ENCODE data around the gene TENT4A.

TENT4A gene

GRCh38 chr5:6804766-6805501 is 91.7 kb downstream of the TENT4A start:
- no peak for DNase-seq (ENCODE audit: low spot score)

DNA sequence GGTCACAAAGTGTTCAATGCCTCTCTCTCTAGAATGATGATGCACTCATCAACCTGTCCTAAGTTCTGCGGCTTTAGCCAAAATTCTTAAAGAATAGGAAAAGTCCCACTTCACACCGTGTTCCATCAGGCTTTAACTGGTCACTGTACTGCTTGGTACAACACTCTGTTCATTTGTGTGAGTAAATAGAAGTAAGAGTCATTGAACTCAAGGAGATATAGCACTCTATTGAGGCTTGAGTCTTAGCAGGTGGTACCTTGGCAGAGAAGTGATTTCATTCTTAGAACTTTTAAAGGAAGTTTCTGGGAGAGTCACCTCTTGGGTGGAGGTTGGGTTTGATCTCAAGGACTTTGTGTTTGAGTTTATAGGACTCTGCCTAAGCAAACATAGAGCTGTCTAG is 92.6 kb downstream of the TENT4A start:
- no peak for DNase-seq (ENCODE audit: low spot score)

Data from cerebellar cortex (tissue), 1 donor.